ENCODE measurements around the gene URB2.
"Not testable (repeated sequence)": the region's sequence is repeated elsewhere in the genome, so short reads cannot be mapped to it uniquely, and the experiment has no call there.

URB2 gene

GRCh38 chr1:229693129-229693900 is 67.3 kb downstream of the URB2 start:
- DNase-seq, result no peak

- DNase-seq, result no peak
These were observed 68.1 kb downstream of the URB2 start for GRCh38 chr1:229694053-229694693.

- no peak for DNase-seq
These were observed 70.3 kb downstream of the URB2 start for GRCh38 chr1:229696385-229696784.

GRCh38 chr1:229699613-229700267 is 73.7 kb downstream of the URB2 start:
- no peak for DNase-seq

- no peak for DNase-seq
These were observed 78.1 kb downstream of the URB2 start for GRCh38 chr1:229704157-229704556.

- DNase-seq, result not testable (repeated sequence)
These were observed 79.1 kb downstream of the URB2 start for GRCh38 chr1:229705152-229705551.

- not testable (repeated sequence) for DNase-seq
These were observed 81.1 kb downstream of the URB2 start for GRCh38 chr1:229707127-229707526.

- DNase-seq, result no peak
These were observed 83.5 kb downstream of the URB2 start for GRCh38 chr1:229709500-229710013.

Data from inflammatory macrophage (primary cell).